GM12874 (cell line): Measurements from ENCODE around the gene SLFN14.

ENCODE experiments used
- TF ChIP-seq, protein P1 (sequence below): IDR thresholded peaks from 2 replicates; pipeline ENCODE4 v1.5.1; 2011; ENCODE audit warnings: low read depth, mild to moderate bottlenecking, control low read depth, low read length, moderate library complexity; ENCODE audit not compliant: insufficient read depth

Gene SLFN14

DNA sequence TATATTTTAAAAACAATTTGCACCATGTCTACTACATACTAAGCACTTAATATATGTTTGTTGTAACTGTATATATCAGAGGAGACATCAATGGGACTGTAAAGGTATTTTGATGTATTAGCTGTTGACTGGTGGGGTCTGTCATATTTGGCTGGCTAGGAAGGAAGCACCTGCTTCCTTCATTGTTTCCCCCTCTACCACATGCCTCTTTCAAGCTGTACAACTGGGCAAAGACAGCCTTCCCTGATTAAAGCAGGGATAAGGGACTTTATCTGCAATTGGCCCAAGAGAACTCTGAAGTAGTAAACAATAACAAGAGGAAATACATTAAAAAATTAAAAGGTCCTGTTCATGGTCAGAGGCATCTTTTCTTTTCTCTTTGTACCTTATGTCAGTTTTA lies 17.6 kb downstream of the SLFN14 start:
- TF ChIP-seq, protein P1, sequence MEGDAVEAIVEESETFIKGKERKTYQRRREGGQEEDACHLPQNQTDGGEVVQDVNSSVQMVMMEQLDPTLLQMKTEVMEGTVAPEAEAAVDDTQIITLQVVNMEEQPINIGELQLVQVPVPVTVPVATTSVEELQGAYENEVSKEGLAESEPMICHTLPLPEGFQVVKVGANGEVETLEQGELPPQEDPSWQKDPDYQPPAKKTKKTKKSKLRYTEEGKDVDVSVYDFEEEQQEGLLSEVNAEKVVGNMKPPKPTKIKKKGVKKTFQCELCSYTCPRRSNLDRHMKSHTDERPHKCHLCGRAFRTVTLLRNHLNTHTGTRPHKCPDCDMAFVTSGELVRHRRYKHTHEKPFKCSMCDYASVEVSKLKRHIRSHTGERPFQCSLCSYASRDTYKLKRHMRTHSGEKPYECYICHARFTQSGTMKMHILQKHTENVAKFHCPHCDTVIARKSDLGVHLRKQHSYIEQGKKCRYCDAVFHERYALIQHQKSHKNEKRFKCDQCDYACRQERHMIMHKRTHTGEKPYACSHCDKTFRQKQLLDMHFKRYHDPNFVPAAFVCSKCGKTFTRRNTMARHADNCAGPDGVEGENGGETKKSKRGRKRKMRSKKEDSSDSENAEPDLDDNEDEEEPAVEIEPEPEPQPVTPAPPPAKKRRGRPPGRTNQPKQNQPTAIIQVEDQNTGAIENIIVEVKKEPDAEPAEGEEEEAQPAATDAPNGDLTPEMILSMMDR, result no peak

DNA sequence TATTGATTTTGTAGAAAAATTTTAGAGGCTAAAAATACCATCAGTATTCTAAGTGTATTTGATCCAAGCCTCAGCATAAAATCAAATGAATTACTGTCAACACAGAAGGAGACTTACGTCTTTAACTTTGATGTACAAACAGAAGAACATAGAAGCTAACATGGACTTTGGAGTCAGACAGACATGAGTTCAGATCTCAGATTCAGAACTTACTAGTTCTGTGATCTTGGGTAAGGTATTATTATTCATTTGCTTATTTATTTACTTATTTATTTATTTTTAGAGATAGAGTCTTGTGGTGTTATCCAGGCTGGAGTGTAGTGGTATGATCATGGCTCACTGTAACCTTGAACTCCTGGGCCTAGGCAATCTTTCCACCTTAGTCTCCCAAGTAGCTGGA lies 19.2 kb downstream of the SLFN14 start:
- TF ChIP-seq, protein P1, result no peak

DNA sequence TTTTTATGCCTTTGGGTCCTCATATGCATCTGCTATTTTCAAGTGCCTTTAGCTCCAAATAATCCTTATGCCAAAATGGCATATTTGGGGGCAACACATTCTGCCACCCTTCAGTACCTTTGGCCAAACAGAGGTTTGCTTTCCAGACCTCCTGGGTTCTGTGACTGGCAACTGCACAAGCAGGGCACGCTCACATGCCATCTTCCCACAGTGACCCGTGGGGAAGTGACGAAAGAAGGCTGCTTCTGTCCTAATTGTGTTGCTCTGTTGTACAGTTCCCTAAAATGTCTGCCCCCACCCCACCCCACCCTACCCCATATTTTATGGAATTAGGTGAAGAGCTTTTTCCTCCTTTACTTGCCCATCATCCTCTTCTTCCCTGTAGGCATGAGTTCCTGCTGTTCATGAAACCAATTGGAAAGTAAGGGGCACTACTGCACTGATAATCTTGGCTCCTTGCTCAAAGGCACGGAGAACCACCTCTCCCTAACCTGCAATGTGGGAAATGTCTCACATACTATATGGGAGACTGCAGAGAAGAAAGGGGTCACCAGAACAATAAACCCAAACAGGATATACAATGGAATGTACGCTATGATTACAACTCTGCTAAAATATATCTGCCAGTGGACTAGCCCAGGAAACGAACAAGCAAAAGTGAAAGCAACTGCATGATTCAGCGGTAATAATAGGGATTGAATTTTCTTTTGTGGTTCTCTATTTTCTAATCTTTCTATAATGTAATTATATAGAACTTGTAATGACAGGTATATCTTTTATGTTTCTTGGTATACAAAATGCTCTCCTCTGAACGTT lies 19.8 kb downstream of the SLFN14 start:
- TF ChIP-seq, protein P1, result no peak

DNA sequence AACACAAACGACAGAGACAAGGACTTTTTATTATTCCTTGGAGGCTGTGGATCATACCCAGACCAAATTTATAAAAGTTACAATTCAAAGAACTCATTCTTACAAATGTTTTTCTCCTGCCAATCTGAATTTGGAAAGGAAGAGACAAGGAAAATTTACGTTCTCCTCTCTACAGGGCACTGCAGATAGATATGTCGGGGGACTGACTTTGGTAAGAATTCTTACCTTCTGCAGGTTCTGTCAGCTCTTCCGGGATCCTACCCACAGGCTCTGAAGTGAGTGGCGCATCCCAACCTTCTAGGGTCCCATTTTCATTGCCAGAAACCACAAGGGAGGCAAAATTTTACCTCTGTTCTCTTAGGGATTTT lies 21.0 kb downstream of the SLFN14 start:
- TF ChIP-seq, protein P1, result no peak

DNA sequence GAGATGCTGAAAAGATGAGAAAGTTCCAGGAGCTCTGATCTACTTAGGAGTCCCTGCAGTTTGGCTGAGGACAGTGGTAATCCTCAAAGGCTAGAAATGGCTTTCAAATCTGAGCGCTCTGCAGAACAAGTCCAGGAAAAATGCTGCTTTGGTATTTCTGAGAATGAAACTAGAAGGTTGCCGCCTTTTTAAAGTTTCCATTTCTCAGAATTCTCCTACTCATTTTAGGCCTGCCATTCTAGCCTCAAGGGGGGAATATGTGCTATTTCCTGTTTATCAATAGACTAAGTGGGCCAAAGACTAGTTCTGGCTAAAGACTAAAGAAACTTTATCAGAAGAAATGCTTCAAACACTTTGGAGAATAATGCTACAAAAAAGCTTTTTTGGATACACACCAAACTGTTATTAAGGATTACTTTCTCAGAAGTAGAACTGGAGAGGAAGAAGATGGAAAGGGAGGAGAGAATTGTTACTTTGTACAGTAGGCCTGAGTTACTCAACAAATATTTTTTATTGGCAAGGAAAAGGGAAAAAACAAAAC lies 22.9 kb downstream of the SLFN14 start, which contains the start of gene SLFN12L:
SLFN12L (minus strand) TSS at position 78 of the 541 bp plus-strand sequence. CDS start 15,314 bp downstream, outside the sequence.
- TF ChIP-seq, protein P1, result no peak

DNA sequence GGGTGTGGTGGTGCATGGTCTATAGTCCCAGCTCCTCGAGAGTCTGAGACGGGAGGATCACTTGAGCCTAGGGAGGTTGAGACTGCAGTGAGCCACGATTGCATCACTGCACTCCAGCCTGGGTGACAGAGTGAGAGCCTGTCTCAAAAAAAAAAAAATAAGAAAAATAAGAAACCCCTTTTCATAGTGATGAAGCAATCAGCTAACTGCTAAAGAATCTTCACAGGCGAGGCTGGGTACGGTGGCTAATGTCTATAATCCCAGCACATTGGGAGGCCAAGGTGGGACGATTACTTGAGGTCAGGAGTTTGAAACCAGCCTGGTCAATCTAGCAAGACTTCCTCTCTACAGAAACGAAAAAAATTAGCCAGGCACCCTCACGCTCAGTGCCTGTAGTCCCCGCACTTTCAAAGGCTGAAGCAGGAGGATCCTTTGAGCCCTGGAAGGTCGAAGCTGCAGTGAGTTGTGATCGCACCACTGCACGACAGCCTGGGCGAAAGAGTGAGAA lies 23.9 kb downstream of the SLFN14 start:
- TF ChIP-seq, protein P1, result no peak

DNA sequence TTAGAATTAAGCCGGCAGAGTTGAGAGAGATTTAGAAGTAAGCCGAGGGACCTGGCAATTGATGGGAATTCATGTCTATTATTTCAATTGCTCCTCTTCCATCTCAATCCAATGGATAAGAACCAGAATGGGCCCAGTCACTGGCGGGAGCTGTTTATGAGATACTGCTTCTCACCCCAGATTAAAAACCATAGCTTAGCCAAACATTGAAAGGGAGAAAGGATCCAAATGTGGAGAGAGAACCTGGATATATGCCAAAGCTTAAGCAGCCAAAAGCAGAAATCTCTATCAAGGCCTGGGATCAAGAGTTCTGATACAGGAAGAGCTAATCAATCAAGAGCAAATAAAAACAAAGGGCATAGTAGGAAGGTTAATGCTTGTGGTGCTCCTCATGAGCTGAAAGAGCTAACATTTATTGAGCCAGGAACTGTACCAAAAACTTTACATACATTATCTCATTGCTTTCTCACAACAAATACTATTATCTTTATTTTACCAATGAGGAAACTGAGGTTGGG lies 26.0 kb downstream of the SLFN14 start:
- TF ChIP-seq, protein P1, result no peak
